ENCODE measurements around the gene SAPCD1.

The SAPCD1 gene

DNA sequence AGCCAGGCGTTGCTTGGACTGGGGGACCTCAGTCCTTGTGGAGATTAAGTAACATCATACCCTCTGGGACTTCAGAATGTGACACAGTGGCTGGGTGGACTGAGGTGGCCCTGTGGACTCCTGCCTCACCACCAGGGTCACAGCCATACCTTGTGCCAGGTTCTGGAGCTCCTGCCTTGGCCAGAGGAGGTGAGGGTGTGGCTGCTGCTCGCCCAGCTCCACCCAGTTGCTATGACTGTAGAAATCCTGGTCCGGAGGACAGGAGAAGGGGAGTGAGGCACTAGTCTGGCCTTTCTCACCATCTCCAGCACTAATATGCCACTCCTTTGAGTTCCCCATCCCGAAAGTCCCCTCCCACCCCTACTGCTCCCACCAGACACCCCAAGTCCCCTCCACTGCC lies 12.7 kb downstream of the SAPCD1 start:
- Histone ChIP-seq H3K27ac (no peak overlapping the region), H3K36me3 (replicated peaks) (peaks cover 28% of the 10 kb centered on the region), H3K27me3 (replicated peaks) (no peaks in the 10 kb centered on the region), H3K4me3 (ENCODE audit: low read depth, low read length) (no peak overlapping the region)
- DNase-seq, result no peak
- no peak for TF ChIP-seq CTCF (IDR thresholded peaks at IDR 0.05; ENCODE audit: low read depth, low read length, missing control alignments)
- in situ Hi-C loops (cut with HindIII; ENCODE audit: low pct_ligation_motif_present, low sequenced_read_pairs), result no loop called here

- no peak for DNase-seq
- no peaks in the 10 kb centered on the region for H3K27me3 ChIP-seq (replicated peaks)
- no peak overlapping the region for H3K4me3 ChIP-seq (ENCODE audit: low read depth, low read length)
- TF ChIP-seq CTCF (IDR thresholded peaks at IDR 0.05; ENCODE audit: low read depth, low read length, missing control alignments), result no peak
- in situ Hi-C loops (cut with HindIII; ENCODE audit: low pct_ligation_motif_present, low sequenced_read_pairs), result no loop called here
- H3K36me3 ChIP-seq (replicated peaks), result peaks cover 35% of the 10 kb centered on the region
- H3K27ac ChIP-seq, result no peak overlapping the region
Observed at GRCh38 chr6:31775633-31776484, 13.4 kb downstream of the SAPCD1 start.

GRCh38 chr6:31776485-31776988 lies 14.1 kb downstream of the SAPCD1 start:
- Histone ChIP-seq H3K27me3 (replicated peaks) (no peaks in the 10 kb centered on the region), H3K36me3 (replicated peaks) (peaks cover 42% of the 10 kb centered on the region), H3K4me3 (ENCODE audit: low read depth, low read length) (no peak overlapping the region), H3K27ac (no peak overlapping the region)
- in situ Hi-C loops (cut with HindIII; ENCODE audit: low pct_ligation_motif_present, low sequenced_read_pairs), result no loop called here
- DNase-seq, result no peak
- TF ChIP-seq CTCF (IDR thresholded peaks at IDR 0.05; ENCODE audit: low read depth, low read length, missing control alignments), result no peak

DNA sequence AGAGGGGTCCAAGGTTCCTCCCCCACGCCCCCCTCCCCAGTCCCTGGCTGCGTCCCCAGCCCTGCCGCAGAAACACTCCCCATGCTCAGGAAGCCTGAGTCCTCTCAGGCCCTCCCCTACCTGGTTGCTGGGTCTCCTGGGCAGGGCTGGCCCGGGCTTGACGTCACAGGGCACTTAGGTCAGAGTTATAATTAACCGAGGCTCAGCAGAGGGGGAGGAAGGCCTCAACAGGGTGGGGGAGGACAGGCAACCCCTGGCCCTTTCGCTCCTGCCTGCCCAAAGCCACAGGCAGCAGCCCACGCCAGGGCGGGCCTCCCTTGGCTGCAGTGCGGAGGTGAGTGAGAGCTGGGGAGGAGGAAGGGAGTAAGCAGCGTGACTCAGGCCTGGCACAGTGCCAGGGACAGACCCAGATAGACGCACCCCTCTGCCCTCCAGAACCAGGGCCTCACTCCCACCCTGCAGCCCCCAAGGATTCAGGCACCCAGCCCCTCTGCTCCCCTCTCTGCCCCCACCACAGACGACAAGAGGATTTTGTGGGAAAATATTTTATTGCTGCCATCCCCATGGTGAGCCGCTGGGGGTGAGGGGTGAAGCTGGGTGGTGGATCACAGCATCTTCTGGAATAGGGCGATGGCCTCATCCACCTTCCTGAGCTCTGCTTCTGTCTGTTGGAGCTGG lies 14.7 kb downstream of the SAPCD1 start, which contains the start of gene VWA7:
Gene VWA7, minus strand, starts transcription at position 340 of the 678 bp plus-strand sequence. CDS start 549 bp downstream, outside the sequence.
- TF ChIP-seq CTCF (IDR thresholded peaks at IDR 0.05; ENCODE audit: low read depth, low read length, missing control alignments), result no peak
- in situ Hi-C loops (cut with HindIII; ENCODE audit: low pct_ligation_motif_present, low sequenced_read_pairs), result no loop called here
- Histone ChIP-seq H3K27ac (peak within 1 kb of the TSS; percentile 30), H3K27me3 (replicated peaks) (no peaks in the 10 kb centered on the region), H3K4me3 (ENCODE audit: low read depth, low read length) (no peak within 1 kb of the TSS), H3K36me3 (replicated peaks) (peaks cover 48% of the 10 kb centered on the region)
- peak; percentile 54 for DNase-seq

DNA sequence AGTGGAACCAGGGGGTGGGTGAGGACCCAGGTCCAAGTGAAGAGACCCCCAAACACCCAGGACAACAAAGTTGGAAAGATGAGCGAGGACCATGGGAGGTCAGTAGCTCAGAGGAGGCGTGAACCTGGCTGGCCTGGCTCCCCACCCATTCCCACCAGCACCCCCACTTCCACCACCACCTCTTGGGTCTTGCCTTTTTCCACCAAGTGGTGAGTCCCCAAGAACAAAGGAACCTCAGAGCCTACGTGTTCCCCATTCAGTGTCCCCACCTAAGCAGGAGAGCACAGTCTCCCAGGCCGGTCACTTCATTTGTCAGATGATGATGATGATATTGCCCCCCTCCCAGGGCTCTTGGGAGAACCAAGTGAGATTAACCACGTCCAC lies 15.2 kb downstream of the SAPCD1 start:
- Histone ChIP-seq H3K4me3 (ENCODE audit: low read depth, low read length) (no peak overlapping the region), H3K27me3 (replicated peaks) (no peaks in the 10 kb centered on the region), H3K27ac (peak overlapping the region; percentile 30), H3K36me3 (replicated peaks) (peaks cover 53% of the 10 kb centered on the region)
- DNase-seq, result no peak
- TF ChIP-seq CTCF (IDR thresholded peaks at IDR 0.05; ENCODE audit: low read depth, low read length, missing control alignments), result no peak
- in situ Hi-C loops (cut with HindIII; ENCODE audit: low pct_ligation_motif_present, low sequenced_read_pairs), result no loop called here
